HepG2 (cell line): ENCODE measurements around the gene RNU7-1. TPM values are rescaled to one million over a fixed set of nuclear protein-coding genes. Genes with fewer than 3 reads are reported as not detected.

Experiments
- AGO2 ChIP-seq: fragments of 200-400 bp; formaldehyde crosslinking; optimal IDR thresholded peaks from 2 replicates; pipeline ENCODE3; 2017; ENCODE audit warnings: mild to moderate bottlenecking, low read depth, low read length, moderate library complexity
- DPF2 ChIP-seq: sonication (generic); formaldehyde crosslinking; IDR thresholded peaks from 2 replicates; pipeline ENCODE4 v1.4.0; 2020; ENCODE audit warnings: mild to moderate bottlenecking, low read depth, missing genetic modification reagents, borderline replicate concordance
- NFKB2 ChIP-seq: sonication (generic); formaldehyde crosslinking; IDR thresholded peaks from 2 replicates; pipeline ENCODE4 v1.4.0; 2020; ENCODE audit warnings: missing genetic modification reagents, borderline replicate concordance
- POLR2A ChIP-seq, 2 experiments: IDR thresholded peaks; 2 replicates each; pipeline ENCODE4 v1.6.1; 2011; ENCODE audit warnings: low read depth in 2 of 2, low read length in 2 of 2, mild to moderate bottlenecking in 1 of 2, moderate library complexity in 1 of 2; ENCODE audit not compliant: insufficient read depth in 1 of 2
- POLR2G ChIP-seq: fragments of 200-400 bp; formaldehyde crosslinking; IDR thresholded peaks from 2 replicates; pipeline ENCODE4 v1.6.1; 2018; ENCODE audit warnings: mild to moderate bottlenecking, low read depth, low read length, moderate library complexity
- ZNF33B ChIP-seq: sonication (generic); formaldehyde crosslinking; IDR thresholded peaks from 2 replicates; pipeline ENCODE4 v1.5.1; 2020; ENCODE audit warnings: mild to moderate bottlenecking, missing genetic modification reagents
- ZNF563 ChIP-seq: sonication (generic); formaldehyde crosslinking; IDR thresholded peaks from 2 replicates; pipeline ENCODE4 v1.8.0; 2022; ENCODE audit warnings: mild to moderate bottlenecking, moderate library complexity, missing genetic modification reagents
- ZNF569 ChIP-seq: sonication (generic); formaldehyde crosslinking; IDR thresholded peaks from 2 replicates; pipeline ENCODE4 v1.5.0; 2020; ENCODE audit warnings: mild to moderate bottlenecking, missing genetic modification reagents, moderate library complexity, borderline replicate concordance
- ZNF790 ChIP-seq: sonication (generic); formaldehyde crosslinking; IDR thresholded peaks from 2 replicates; pipeline ENCODE4 v1.8.0; 2022; ENCODE audit warnings: missing genetic modification reagents, mild to moderate bottlenecking, borderline replicate concordance
- polyA plus RNA-seq, 8 experiments: library from polyadenylated mRNA; depleted of rRNA in 3 of 8; stranded (reverse) in 7 of 8; unstranded in 1 of 8; fragments of >200 nt; fragmentation: Illumina TruSeq in 4 of 8; extraction: Trizol in 4 of 8; gene quantifications; 2 replicates each; pipeline versions ENCODE4 v1.2.1 to v1.2.3, GENCODE V29; 2011 to 2016; ENCODE audit warnings: low read depth in 4 of 8, missing spikeins in 1 of 8, mixed read lengths in 1 of 8; ENCODE audit not compliant: insufficient read depth in 1 of 8
- total RNA-seq, 5 experiments: library from RNA; depleted of rRNA; stranded (reverse); fragments of >200 nt; fragmentation: Illumina TruSeq; extraction: Trizol; gene quantifications; 2 replicates each; pipeline ENCODE4 v1.2.3, GENCODE V29; 2016; ENCODE audit warnings: low read depth in 1 of 5
- TF ChIP-seq, protein P1 (sequence below): sonication (generic); formaldehyde crosslinking; IDR thresholded peaks from 2 replicates; pipeline ENCODE4 v1.4.0; 2020; ENCODE audit warnings: missing genetic modification reagents, borderline replicate concordance
- TF ChIP-seq, protein P2 (sequence below): sonication (generic); formaldehyde crosslinking; IDR thresholded peaks from 2 replicates; pipeline ENCODE4; 2020; ENCODE audit warnings: missing genetic modification reagents, mild to moderate bottlenecking, borderline replicate concordance
- TF ChIP-seq, protein P3 (sequence below): sonication (generic); formaldehyde crosslinking; IDR thresholded peaks from 2 replicates; pipeline ENCODE4 v1.4.0; 2020; ENCODE audit warnings: missing genetic modification reagents

The RNU7-1 gene
- total and polyA plus RNA-seq, 2 of the 13 experiments (the other 11 are each of a cell fraction or from before 2014, with no cell fraction given) = not detected

DNA sequence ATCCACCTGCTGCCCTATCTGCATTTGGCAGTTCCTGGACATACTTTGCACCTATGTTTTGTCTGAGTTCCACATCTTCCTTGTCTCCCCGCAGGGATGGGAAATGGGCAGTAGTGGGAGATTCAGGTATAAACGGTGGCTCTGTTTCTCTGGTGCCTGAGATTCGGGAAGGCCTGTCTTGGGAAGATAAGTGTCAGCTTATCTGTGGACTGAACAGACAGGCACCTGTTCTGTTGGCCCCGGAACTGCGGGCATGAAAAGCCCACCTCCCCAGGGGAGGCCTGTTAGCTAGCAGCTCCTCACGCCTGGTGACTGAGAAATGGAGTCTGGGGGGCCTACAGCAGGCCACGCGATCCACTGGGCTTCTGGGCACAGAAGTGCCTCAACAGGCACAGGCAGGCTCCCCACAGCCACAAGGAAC, 21.0 kb downstream of the RNU7-1 start (continued):
- peak in 1 of 2 experiments; percentile 46; a peak in 1 of 4 replicates for TF ChIP-seq POLR2A (IDR thresholded peaks at IDR 0.05; ENCODE audit: insufficient read depth in 1 of 2, low read depth in 2 of 2, low read length in 2 of 2)
- TF ChIP-seq, protein P1, sequence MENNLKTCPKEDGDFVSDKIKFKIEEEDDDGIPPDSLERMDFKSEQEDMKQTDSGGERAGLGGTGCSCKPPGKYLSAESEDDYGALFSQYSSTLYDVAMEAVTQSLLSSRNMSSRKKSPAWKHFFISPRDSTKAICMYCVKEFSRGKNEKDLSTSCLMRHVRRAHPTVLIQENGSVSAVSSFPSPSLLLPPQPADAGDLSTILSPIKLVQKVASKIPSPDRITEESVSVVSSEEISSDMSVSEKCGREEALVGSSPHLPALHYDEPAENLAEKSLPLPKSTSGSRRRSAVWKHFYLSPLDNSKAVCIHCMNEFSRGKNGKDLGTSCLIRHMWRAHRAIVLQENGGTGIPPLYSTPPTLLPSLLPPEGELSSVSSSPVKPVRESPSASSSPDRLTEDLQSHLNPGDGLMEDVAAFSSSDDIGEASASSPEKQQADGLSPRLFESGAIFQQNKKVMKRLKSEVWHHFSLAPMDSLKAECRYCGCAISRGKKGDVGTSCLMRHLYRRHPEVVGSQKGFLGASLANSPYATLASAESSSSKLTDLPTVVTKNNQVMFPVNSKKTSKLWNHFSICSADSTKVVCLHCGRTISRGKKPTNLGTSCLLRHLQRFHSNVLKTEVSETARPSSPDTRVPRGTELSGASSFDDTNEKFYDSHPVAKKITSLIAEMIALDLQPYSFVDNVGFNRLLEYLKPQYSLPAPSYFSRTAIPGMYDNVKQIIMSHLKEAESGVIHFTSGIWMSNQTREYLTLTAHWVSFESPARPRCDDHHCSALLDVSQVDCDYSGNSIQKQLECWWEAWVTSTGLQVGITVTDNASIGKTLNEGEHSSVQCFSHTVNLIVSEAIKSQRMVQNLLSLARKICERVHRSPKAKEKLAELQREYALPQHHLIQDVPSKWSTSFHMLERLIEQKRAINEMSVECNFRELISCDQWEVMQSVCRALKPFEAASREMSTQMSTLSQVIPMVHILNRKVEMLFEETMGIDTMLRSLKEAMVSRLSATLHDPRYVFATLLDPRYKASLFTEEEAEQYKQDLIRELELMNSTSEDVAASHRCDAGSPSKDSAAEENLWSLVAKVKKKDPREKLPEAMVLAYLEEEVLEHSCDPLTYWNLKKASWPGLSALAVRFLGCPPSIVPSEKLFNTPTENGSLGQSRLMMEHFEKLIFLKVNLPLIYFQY = no peak
- TF ChIP-seq, protein P2, sequence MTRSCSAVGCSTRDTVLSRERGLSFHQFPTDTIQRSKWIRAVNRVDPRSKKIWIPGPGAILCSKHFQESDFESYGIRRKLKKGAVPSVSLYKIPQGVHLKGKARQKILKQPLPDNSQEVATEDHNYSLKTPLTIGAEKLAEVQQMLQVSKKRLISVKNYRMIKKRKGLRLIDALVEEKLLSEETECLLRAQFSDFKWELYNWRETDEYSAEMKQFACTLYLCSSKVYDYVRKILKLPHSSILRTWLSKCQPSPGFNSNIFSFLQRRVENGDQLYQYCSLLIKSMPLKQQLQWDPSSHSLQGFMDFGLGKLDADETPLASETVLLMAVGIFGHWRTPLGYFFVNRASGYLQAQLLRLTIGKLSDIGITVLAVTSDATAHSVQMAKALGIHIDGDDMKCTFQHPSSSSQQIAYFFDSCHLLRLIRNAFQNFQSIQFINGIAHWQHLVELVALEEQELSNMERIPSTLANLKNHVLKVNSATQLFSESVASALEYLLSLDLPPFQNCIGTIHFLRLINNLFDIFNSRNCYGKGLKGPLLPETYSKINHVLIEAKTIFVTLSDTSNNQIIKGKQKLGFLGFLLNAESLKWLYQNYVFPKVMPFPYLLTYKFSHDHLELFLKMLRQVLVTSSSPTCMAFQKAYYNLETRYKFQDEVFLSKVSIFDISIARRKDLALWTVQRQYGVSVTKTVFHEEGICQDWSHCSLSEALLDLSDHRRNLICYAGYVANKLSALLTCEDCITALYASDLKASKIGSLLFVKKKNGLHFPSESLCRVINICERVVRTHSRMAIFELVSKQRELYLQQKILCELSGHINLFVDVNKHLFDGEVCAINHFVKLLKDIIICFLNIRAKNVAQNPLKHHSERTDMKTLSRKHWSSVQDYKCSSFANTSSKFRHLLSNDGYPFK (CRISPR knock-in tag) = peak; percentile 35; the same call in 1 of the 2 replicates
- TF ChIP-seq ZNF790 (CRISPR knock-in tag) = no peak
- TF ChIP-seq, protein P3, sequence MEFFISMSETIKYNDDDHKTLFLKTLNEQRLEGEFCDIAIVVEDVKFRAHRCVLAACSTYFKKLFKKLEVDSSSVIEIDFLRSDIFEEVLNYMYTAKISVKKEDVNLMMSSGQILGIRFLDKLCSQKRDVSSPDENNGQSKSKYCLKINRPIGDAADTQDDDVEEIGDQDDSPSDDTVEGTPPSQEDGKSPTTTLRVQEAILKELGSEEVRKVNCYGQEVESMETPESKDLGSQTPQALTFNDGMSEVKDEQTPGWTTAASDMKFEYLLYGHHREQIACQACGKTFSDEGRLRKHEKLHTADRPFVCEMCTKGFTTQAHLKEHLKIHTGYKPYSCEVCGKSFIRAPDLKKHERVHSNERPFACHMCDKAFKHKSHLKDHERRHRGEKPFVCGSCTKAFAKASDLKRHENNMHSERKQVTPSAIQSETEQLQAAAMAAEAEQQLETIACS (CRISPR knock-in tag) = no peak
- no peak for TF ChIP-seq DPF2 (CRISPR knock-in tag)
- no peak for TF ChIP-seq ZNF563 (CRISPR knock-in tag)
- no peak for TF ChIP-seq NFKB2 (CRISPR knock-in tag)
- TF ChIP-seq POLR2G = peak; percentile 48; the same call in 1 of the 2 replicates
- peak; percentile 92 for TF ChIP-seq AGO2
- TF ChIP-seq ZNF569 (CRISPR knock-in tag) = no peak
- no peak for TF ChIP-seq ZNF33B (CRISPR knock-in tag)
